Measurements from ENCODE around the gene HSP90AA1.
A peak's percentile ranks its signal among the peaks of the same experiment; 100 is the strongest.

DNA sequence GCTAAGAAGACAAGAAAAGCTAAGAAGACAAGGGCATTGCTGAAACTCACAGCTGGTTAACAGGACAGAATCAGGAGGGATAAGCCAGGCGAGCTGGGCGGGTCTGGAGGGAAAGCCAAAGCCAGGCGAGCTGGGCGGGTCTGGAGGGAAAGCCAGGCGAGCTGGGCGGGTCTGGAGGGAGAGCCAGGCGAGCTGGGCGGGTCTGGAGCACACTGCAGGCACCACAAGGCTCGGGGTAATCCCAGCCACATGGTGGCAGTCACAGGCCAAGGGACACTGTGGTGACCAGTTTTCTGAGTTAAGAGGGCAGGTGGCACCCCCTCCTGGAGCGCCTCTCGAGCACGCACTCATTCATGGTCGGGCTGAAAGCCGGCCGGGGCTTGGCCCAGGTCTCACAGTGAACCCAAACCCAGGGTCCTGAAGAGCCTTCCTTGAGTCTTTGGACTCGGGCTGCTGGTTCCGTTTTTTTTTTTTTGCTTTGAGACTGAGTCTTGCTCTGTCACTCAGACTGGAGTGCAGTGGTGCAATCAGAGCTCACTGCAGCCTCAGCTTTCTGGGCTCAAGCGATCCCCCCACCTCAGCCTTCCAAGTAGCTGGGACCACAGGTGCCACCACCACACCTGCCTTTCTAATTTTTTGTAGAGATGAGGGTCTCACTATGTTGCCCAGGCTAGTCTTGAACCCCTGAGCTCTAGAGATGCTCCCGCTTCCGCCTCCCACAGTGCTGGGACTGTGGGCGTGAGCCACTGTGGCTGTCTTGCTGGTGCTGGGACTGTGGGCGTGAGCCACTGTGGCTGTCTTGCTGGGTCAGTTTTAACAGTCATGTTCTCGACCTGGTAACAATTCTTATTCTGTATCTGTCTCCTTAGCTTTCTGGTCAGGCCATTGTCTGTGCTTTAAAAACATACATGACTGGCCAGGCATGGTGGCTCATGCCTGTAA is 40.2 kb downstream of the HSP90AA1 start:
- TF ChIP-seq, protein P1, sequence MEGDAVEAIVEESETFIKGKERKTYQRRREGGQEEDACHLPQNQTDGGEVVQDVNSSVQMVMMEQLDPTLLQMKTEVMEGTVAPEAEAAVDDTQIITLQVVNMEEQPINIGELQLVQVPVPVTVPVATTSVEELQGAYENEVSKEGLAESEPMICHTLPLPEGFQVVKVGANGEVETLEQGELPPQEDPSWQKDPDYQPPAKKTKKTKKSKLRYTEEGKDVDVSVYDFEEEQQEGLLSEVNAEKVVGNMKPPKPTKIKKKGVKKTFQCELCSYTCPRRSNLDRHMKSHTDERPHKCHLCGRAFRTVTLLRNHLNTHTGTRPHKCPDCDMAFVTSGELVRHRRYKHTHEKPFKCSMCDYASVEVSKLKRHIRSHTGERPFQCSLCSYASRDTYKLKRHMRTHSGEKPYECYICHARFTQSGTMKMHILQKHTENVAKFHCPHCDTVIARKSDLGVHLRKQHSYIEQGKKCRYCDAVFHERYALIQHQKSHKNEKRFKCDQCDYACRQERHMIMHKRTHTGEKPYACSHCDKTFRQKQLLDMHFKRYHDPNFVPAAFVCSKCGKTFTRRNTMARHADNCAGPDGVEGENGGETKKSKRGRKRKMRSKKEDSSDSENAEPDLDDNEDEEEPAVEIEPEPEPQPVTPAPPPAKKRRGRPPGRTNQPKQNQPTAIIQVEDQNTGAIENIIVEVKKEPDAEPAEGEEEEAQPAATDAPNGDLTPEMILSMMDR (IDR thresholded peaks at IDR 0.05; ENCODE audit: low read depth, low read length, poor library complexity, severe bottlenecking): peak; percentile 22
- no peak for TF ChIP-seq EZH2phosphoT487 (IDR thresholded peaks at IDR 0.05; ENCODE audit: borderline replicate concordance, low read length)
